Right atrium auricular region (tissue), 2 donors: ENCODE results near the gene CNPY2. TPM values are rescaled to one million over a fixed set of nuclear protein-coding genes. Genes with fewer than 3 reads are reported as not detected.

Experiments
- DNase-seq: peaks from one replicate; pipeline ENCODE4 v3.0.0-alpha.2; 2019; ENCODE audit warnings: low spot score
- H3K27ac ChIP-seq, 2 donors: fragments of 200-600 bp; sonication (generic); 1 replicate in 1 of 2; 2 replicates in 1 of 2; pipeline ENCODE4 v1.5.1; 2016 to 2019
- H3K27me3 ChIP-seq, 2 donors: fragments of 200-600 bp; sonication (generic); one replicate each; pipeline versions ENCODE4 v1.5.1 to v1.6.0; 2017 to 2019
- H3K36me3 ChIP-seq: fragments of 200-600 bp; sonication (generic); one replicate; pipeline ENCODE4 v1.5.1; 2016
- H3K4me1 ChIP-seq, 2 donors: fragments of 200-600 bp; sonication (generic); one replicate each; pipeline versions ENCODE4 v1.5.1 to v1.6.0; 2017 to 2019
- H3K4me3 ChIP-seq, 2 donors: fragments of 200-600 bp; sonication (generic); 1 replicate in 1 of 2; 2 replicates in 1 of 2; pipeline ENCODE4 v1.5.1; 2017 to 2019; ENCODE audit warnings: mild to moderate bottlenecking in 1 of 2, moderate library complexity in 1 of 2
- H3K9me3 ChIP-seq, 2 donors: fragments of 200-600 bp; sonication (generic); one replicate each; pipeline ENCODE4 v1.5.1; 2019
- CTCF ChIP-seq, 2 donors: fragments of 200-600 bp; sonication (generic); IDR thresholded peaks; one replicate each; pipeline ENCODE4 v1.5.1; 2019; ENCODE audit warnings: antibody characterized with exemption in 2 of 2
- total RNA-seq, 2 donors: library from RNA; depleted of rRNA; stranded (reverse); fragments of >200 nt; gene quantifications; one replicate each; pipeline ENCODE4 v1.1.0, GENCODE V29; 2016

CNPY2 gene
- total RNA-seq = 10 to 100 TPM; 37.0 to 55.2 TPM

- peaks cover 0 to 16% of the 10 kb centered on the region in 2 donors for H3K4me1 ChIP-seq
- peak within 1 kb of the TSS; percentile 83 to 91 for H3K4me3 ChIP-seq
- TF ChIP-seq CTCF (IDR thresholded peaks at IDR 0.05) = no peak
- peak within 1 kb of the TSS; percentile 95 for H3K27ac ChIP-seq
- no peaks in the 10 kb centered on the region for H3K27me3 ChIP-seq
- H3K36me3 ChIP-seq = peaks cover 28% of the 10 kb centered on the region
- peak; percentile 97 for DNase-seq
- H3K9me3 ChIP-seq = no peaks in the 10 kb centered on the region
Measured at GRCh38 chr12:56315622-56316473, at the start of gene CNPY2. CNPY2 (minus strand) TSS chr12:56315988; CDS start chr12:56315217, 771 bp downstream.

GRCh38 chr12:56362130-56363059 lies 46.6 kb upstream of the CNPY2 start, which contains the start of gene APOF:
APOF (minus strand) TSS chr12:56362857; CDS start chr12:56362745, 112 bp downstream.
- no peaks in the 10 kb centered on the region for H3K9me3 ChIP-seq
- no peak for TF ChIP-seq CTCF (IDR thresholded peaks at IDR 0.05)
- no peak within 1 kb of the TSS for H3K27ac ChIP-seq
- no peaks in the 10 kb centered on the region for H3K27me3 ChIP-seq
- no peaks in the 10 kb centered on the region for H3K36me3 ChIP-seq
- peaks cover 0 to 15% of the 10 kb centered on the region in 2 donors for H3K4me1 ChIP-seq
- H3K4me3 ChIP-seq = no peak within 1 kb of the TSS
- no peak for DNase-seq

GRCh38 chr12:56361487-56362129 lies 45.8 kb upstream of the CNPY2 start:
- Histone ChIP-seq H3K27me3 (no peaks in the 10 kb centered on the region), H3K36me3 (no peaks in the 10 kb centered on the region), H3K4me3 (no peak overlapping the region), H3K27ac (no peak overlapping the region), H3K4me1 (peaks cover 0 to 15% of the 10 kb centered on the region in 2 donors), H3K9me3 (no peaks in the 10 kb centered on the region)
- no peak for TF ChIP-seq CTCF (IDR thresholded peaks at IDR 0.05)
- DNase-seq = no peak

- H3K9me3 ChIP-seq = no peaks in the 10 kb centered on the region
- H3K4me3 ChIP-seq = peak within 1 kb of the TSS; percentile 62 to 86
- H3K4me1 ChIP-seq = peaks cover 0 to 15% of the 10 kb centered on the region in 2 donors
- DNase-seq = peak; percentile 99
- peaks cover 14% of the 10 kb centered on the region for H3K36me3 ChIP-seq
- peak within 1 kb of the TSS; percentile 89 to 92 for H3K27ac ChIP-seq
- H3K27me3 ChIP-seq = no peaks in the 10 kb centered on the region
- TF ChIP-seq CTCF (IDR thresholded peaks at IDR 0.05) = no peak
Measured at GRCh38 chr12:56359851-56360767, 44.3 kb upstream of the CNPY2 start, which contains the start of gene STAT2. STAT2 (minus strand) TSS chr12:56360107; CDS start chr12:56356571, 3,536 bp downstream.
